K562 (cell line): Measurements from ENCODE around the gene MFAP3. TPM values are rescaled to one million over a fixed set of nuclear protein-coding genes. Genes with fewer than 3 reads are reported as not detected.

Experiments
- GABPB1 ChIP-seq: sonication (generic); formaldehyde crosslinking; IDR thresholded peaks from 2 replicates; pipeline ENCODE4 v1.8.0; 2022; ENCODE audit warnings: mild to moderate bottlenecking, missing genetic modification reagents
- HDAC1 ChIP-seq, 2 experiments: fragments of 450-650 bp; IDR thresholded peaks; 2 replicates each; pipeline ENCODE4 v1.6.1; 2016 to 2017; ENCODE audit warnings: inconsistent platforms in 1 of 2, mild to moderate bottlenecking in 1 of 2, moderate library complexity in 1 of 2
- PCBP1 ChIP-seq: fragments of 200-400 bp; formaldehyde crosslinking; IDR thresholded peaks from 2 replicates; pipeline ENCODE4 v1.6.1; 2018; ENCODE audit warnings: mild to moderate bottlenecking, low read depth, low read length; ENCODE audit not compliant: poor library complexity, severe bottlenecking
- POLR3A ChIP-seq: IDR thresholded peaks from 2 replicates; pipeline ENCODE4 v1.6.1; 2011; ENCODE audit warnings: borderline replicate concordance, mild to moderate bottlenecking, moderate library complexity; ENCODE audit not compliant: insufficient read length, insufficient read depth; ENCODE audit errors: extremely low read depth
- PURB ChIP-seq: sonication (generic); formaldehyde crosslinking; IDR thresholded peaks from 2 replicates; pipeline ENCODE4 v1.9.0; 2021; ENCODE audit warnings: low read depth, mild to moderate bottlenecking, missing genetic modification reagents
- SMAD2 ChIP-seq: fragments of 150-350 bp; IDR thresholded peaks from 2 replicates; pipeline ENCODE4 v1.6.1; 2014; ENCODE audit warnings: low read depth, mild to moderate bottlenecking, low read length
- U2AF2 ChIP-seq: fragments of 200-400 bp; formaldehyde crosslinking; optimal IDR thresholded peaks from 2 replicates; pipeline ENCODE3; 2017; ENCODE audit warnings: low read depth, mild to moderate bottlenecking, low read length
- polyA plus RNA-seq, 8 experiments: library from polyadenylated mRNA; depleted of rRNA in 4 of 8; stranded (reverse) in 5 of 8; unstranded in 3 of 8; fragments of >200 nt; fragmentation: Nextera tagmentation in 2 of 8; fragmentation: Illumina TruSeq in 1 of 8; extraction: Ambion mirVana in 2 of 8; extraction: Trizol in 1 of 8; gene quantifications; 2 replicates each; pipeline versions ENCODE4 v1.2.1 to v1.2.3, GENCODE V29; 2011 to 2014; ENCODE audit warnings: inconsistent platforms in 1 of 8, missing spikeins in 1 of 8
- total RNA-seq, 7 experiments: library from RNA; depleted of rRNA in 6 of 7; stranded (reverse); fragments of >200 nt in 6 of 7; fragmentation: Illumina TruSeq in 2 of 7; extraction: Trizol in 2 of 7; gene quantifications; 2 replicates each; pipeline versions ENCODE4 v1.2.1 to v1.2.3, GENCODE V29; 2011 to 2021; ENCODE audit warnings: low replicate concordance in 1 of 7
- TF ChIP-seq, protein P1 (sequence below): fragments of 450-650 bp; conservative IDR thresholded peaks from 2 replicates; pipeline ENCODE4 v1.6.1; 2016; ENCODE audit warnings: missing genetic modification characterization, low read depth, mild to moderate bottlenecking, missing compliant biosample characterization, moderate library complexity
- TF ChIP-seq, protein P2 (sequence below): fragments of 450-650 bp; IDR thresholded peaks from 2 replicates; pipeline ENCODE4 v1.6.1; 2016
- TF ChIP-seq, protein P3 (sequence below): sonication (generic); formaldehyde crosslinking; IDR thresholded peaks from 2 replicates; pipeline ENCODE4 v1.8.1; 2022; ENCODE audit warnings: missing genetic modification reagents
- TF ChIP-seq, protein P4 (sequence below): fragments of 450-650 bp; IDR thresholded peaks from 2 replicates; pipeline ENCODE4 v1.6.1; 2017; ENCODE audit warnings: antibody characterized with exemption, mild to moderate bottlenecking
- TF ChIP-seq, protein P5 (sequence below): sonication (generic); formaldehyde crosslinking; IDR thresholded peaks from 2 replicates; pipeline ENCODE4 v1.4.0; 2020; ENCODE audit warnings: mild to moderate bottlenecking, missing genetic modification reagents
- TF ChIP-seq, protein P6 (sequence below): fragments of 250-450 bp; sonication (Bioruptor Pico); IDR thresholded peaks from 2 replicates; pipeline ENCODE4 v1.5.0; 2022; ENCODE audit warnings: mild to moderate bottlenecking

The MFAP3 gene
- total and polyA plus RNA-seq, 9 of the 15 experiments (the other 6 are each of a cell fraction or from before 2014, with no cell fraction given), result 9.5 to 39.1 (median 20.7) TPM

DNA sequence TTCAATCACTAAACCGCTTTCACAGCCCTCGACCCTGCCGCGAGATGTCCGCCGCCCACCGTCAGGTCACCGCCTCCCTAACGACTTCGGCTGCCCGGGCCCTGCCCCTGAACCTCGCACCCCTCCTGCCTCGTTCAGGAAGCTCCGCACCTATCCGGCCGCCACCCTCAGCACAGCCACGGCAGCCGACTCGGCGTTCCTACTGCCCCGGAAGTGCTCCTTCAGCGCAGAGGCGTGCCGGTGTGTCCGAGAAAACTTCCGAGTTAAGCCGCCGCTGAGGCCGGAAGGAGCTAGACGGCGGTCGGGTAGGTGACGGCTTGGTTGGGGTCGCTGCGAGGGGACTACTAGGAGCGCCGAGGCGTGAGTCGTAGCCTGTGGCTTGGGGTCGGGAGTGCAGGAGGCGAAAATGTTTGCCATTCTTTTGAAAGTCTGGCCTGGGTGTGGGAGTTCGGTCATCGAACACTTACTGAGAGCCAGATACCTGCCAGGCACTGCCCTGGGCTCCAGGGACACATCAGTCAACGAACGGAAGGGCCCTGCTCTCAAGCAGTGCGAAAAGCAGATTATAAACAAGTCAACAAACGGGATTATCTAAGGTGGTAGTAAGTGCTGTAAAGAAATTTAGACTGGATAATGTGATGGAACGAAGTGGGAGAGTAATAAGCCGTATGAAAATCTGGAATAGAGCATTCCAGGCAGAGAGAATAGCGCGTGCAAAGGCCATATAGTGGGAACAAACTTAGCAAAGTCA, at the start of gene MFAP3, which contains the start of gene FAM114A2 (continued):
- TF ChIP-seq, protein P1, sequence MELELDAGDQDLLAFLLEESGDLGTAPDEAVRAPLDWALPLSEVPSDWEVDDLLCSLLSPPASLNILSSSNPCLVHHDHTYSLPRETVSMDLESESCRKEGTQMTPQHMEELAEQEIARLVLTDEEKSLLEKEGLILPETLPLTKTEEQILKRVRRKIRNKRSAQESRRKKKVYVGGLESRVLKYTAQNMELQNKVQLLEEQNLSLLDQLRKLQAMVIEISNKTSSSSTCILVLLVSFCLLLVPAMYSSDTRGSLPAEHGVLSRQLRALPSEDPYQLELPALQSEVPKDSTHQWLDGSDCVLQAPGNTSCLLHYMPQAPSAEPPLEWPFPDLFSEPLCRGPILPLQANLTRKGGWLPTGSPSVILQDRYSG (tag), result no peak
- TF ChIP-seq PCBP1, result peak; percentile 45
- TF ChIP-seq, protein P2, sequence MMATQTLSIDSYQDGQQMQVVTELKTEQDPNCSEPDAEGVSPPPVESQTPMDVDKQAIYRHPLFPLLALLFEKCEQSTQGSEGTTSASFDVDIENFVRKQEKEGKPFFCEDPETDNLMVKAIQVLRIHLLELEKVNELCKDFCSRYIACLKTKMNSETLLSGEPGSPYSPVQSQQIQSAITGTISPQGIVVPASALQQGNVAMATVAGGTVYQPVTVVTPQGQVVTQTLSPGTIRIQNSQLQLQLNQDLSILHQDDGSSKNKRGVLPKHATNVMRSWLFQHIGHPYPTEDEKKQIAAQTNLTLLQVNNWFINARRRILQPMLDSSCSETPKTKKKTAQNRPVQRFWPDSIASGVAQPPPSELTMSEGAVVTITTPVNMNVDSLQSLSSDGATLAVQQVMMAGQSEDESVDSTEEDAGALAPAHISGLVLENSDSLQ, result peak; percentile 41
- TF ChIP-seq, protein P3, sequence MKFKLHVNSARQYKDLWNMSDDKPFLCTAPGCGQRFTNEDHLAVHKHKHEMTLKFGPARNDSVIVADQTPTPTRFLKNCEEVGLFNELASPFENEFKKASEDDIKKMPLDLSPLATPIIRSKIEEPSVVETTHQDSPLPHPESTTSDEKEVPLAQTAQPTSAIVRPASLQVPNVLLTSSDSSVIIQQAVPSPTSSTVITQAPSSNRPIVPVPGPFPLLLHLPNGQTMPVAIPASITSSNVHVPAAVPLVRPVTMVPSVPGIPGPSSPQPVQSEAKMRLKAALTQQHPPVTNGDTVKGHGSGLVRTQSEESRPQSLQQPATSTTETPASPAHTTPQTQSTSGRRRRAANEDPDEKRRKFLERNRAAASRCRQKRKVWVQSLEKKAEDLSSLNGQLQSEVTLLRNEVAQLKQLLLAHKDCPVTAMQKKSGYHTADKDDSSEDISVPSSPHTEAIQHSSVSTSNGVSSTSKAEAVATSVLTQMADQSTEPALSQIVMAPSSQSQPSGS (CRISPR knock-in tag), result no peak
- TF ChIP-seq U2AF2, result no peak
- TF ChIP-seq, protein P4, sequence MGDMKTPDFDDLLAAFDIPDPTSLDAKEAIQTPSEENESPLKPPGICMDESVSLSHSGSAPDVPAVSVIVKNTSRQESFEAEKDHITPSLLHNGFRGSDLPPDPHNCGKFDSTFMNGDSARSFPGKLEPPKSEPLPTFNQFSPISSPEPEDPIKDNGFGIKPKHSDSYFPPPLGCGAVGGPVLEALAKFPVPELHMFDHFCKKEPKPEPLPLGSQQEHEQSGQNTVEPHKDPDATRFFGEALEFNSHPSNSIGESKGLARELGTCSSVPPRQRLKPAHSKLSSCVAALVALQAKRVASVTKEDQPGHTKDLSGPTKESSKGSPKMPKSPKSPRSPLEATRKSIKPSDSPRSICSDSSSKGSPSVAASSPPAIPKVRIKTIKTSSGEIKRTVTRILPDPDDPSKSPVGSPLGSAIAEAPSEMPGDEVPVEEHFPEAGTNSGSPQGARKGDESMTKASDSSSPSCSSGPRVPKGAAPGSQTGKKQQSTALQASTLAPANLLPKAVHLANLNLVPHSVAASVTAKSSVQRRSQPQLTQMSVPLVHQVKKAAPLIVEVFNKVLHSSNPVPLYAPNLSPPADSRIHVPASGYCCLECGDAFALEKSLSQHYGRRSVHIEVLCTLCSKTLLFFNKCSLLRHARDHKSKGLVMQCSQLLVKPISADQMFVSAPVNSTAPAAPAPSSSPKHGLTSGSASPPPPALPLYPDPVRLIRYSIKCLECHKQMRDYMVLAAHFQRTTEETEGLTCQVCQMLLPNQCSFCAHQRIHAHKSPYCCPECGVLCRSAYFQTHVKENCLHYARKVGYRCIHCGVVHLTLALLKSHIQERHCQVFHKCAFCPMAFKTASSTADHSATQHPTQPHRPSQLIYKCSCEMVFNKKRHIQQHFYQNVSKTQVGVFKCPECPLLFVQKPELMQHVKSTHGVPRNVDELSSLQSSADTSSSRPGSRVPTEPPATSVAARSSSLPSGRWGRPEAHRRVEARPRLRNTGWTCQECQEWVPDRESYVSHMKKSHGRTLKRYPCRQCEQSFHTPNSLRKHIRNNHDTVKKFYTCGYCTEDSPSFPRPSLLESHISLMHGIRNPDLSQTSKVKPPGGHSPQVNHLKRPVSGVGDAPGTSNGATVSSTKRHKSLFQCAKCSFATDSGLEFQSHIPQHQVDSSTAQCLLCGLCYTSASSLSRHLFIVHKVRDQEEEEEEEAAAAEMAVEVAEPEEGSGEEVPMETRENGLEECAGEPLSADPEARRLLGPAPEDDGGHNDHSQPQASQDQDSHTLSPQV, result no peak
- TF ChIP-seq GABPB1 (CRISPR knock-in tag), result peak; percentile 99
- TF ChIP-seq, protein P5, sequence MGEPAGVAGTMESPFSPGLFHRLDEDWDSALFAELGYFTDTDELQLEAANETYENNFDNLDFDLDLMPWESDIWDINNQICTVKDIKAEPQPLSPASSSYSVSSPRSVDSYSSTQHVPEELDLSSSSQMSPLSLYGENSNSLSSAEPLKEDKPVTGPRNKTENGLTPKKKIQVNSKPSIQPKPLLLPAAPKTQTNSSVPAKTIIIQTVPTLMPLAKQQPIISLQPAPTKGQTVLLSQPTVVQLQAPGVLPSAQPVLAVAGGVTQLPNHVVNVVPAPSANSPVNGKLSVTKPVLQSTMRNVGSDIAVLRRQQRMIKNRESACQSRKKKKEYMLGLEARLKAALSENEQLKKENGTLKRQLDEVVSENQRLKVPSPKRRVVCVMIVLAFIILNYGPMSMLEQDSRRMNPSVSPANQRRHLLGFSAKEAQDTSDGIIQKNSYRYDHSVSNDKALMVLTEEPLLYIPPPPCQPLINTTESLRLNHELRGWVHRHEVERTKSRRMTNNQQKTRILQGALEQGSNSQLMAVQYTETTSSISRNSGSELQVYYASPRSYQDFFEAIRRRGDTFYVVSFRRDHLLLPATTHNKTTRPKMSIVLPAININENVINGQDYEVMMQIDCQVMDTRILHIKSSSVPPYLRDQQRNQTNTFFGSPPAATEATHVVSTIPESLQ (CRISPR knock-in tag), result peak; percentile 96
- peak in 1 of 2 experiments; percentile 85; a peak in 1 of 4 replicates for TF ChIP-seq HDAC1 (IDR thresholded peaks at IDR 0.05)
- TF ChIP-seq, protein P6, sequence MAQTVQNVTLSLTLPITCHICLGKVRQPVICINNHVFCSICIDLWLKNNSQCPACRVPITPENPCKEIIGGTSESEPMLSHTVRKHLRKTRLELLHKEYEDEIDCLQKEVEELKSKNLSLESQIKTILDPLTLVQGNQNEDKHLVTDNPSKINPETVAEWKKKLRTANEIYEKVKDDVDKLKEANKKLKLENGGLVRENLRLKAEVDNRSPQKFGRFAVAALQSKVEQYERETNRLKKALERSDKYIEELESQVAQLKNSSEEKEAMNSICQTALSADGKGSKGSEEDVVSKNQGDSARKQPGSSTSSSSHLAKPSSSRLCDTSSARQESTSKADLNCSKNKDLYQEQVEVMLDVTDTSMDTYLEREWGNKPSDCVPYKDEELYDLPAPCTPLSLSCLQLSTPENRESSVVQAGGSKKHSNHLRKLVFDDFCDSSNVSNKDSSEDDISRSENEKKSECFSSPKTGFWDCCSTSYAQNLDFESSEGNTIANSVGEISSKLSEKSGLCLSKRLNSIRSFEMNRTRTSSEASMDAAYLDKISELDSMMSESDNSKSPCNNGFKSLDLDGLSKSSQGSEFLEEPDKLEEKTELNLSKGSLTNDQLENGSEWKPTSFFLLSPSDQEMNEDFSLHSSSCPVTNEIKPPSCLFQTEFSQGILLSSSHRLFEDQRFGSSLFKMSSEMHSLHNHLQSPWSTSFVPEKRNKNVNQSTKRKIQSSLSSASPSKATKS, result no peak
- TF ChIP-seq POLR3A, result no peak
- TF ChIP-seq PURB (CRISPR knock-in tag), result no peak
- TF ChIP-seq SMAD2, result no peak
